Lung (tissue), 12 donors: ENCODE measurements around the gene NME3. TPM values are rescaled to one million over a fixed set of nuclear protein-coding genes. Genes with fewer than 3 reads are reported as not detected.
A peak's percentile ranks its signal among the peaks of the same experiment; 100 is the strongest.

Experiments
- ATAC-seq: fragments of 200-7000 bp; cut with Tn5 transposase; one replicate; pipeline ENCODE4 v1.9.1; 2020; ENCODE audit warnings: moderate number of reproducible peaks; ENCODE audit not compliant: insufficient read depth, low FRiP score
- DNase-seq, 3 donors: peaks; one replicate each; pipeline ENCODE4 v3.0.0-alpha.2; 2013 to 2017
- H3K27ac ChIP-seq, 2 donors: one replicate each; pipeline ENCODE4 v1.5.1; 2013; ENCODE audit warnings: mild to moderate bottlenecking in 2 of 2, moderate library complexity in 2 of 2, control low read depth in 1 of 2, inconsistent platforms in 1 of 2, low read depth in 1 of 2, low read length in 1 of 2
- H3K27me3 ChIP-seq, 3 donors: one replicate each; pipeline ENCODE4 v1.5.1; 2013; ENCODE audit warnings: low read length in 2 of 3; ENCODE audit not compliant: control insufficient read depth in 3 of 3, insufficient read depth in 3 of 3
- H3K36me3 ChIP-seq, 4 donors: one replicate each; pipeline ENCODE4 v1.5.1; 2013; ENCODE audit warnings: low read length in 4 of 4, mild to moderate bottlenecking in 1 of 4, moderate library complexity in 1 of 4; ENCODE audit not compliant: control insufficient read depth in 4 of 4, insufficient read depth in 4 of 4
- H3K4me1 ChIP-seq, 5 donors: one replicate each; pipeline ENCODE4 v1.5.1; 2013; ENCODE audit warnings: low read length in 5 of 5, mild to moderate bottlenecking in 2 of 5, moderate library complexity in 1 of 5; ENCODE audit not compliant: control insufficient read depth in 5 of 5, insufficient read depth in 5 of 5
- H3K4me3 ChIP-seq: one replicate; pipeline ENCODE4 v1.5.1; 2013; ENCODE audit warnings: mild to moderate bottlenecking, control low read depth, moderate library complexity
- H3K9ac ChIP-seq, 2 donors: one replicate each; pipeline ENCODE4 v1.5.1; 2013; ENCODE audit warnings: low read length in 2 of 2, control low read depth in 1 of 2; ENCODE audit not compliant: insufficient read depth in 1 of 2
- H3K9me3 ChIP-seq, 4 donors: one replicate each; pipeline ENCODE4 v1.5.1; 2013; ENCODE audit warnings: low read length in 3 of 4, mild to moderate bottlenecking in 1 of 4, moderate library complexity in 1 of 4; ENCODE audit not compliant: control insufficient read depth in 4 of 4, insufficient read depth in 3 of 4
- CTCF ChIP-seq: IDR thresholded peaks from 2 replicates; pipeline ENCODE4 v1.5.1; 2012; ENCODE audit warnings: mild to moderate bottlenecking; ENCODE audit errors: control extremely low read depth, extremely low read depth
- WGBS, 2 donors: extraction: QIAGEN DNeasy Blood & Tissue Kit; methylation state at CpG; one replicate each; pipeline ENCODE4 v1.1.7; 2013; 5-methylcytosine and 5-hydroxymethylcytosine counted together
- polyA plus RNA-seq, 2 donors: library from polyadenylated mRNA; stranded (reverse); fragments of 200-250 nt; gene quantifications; one replicate each; pipeline ENCODE4 v1.2.1, GENCODE V29; 2013
- total RNA-seq, 2 donors: library from RNA; depleted of rRNA in 1 of 2; stranded (reverse); fragments of >200 nt in 1 of 2; gene quantifications; one replicate each; pipeline ENCODE4 v1.2.1, GENCODE V29; 2014 to 2021
- donor health status: control.
- donor health status: control.
- donor health status: Bipolar disorder and iron deficiency.
- donor health status: healthy.
- donor health status: DM: yes; HTN: yes; CAD: no.

The NME3 gene
- total and polyA plus RNA-seq, 4 donors: 25.1 to 197 (median 66.9) TPM

GRCh38 chr16:1790611-1791255 is 19.4 kb upstream of the NME3 start:
- no peak overlapping the region for H3K27ac ChIP-seq
- peaks cover 0 to 12% (median 0%) of the 10 kb centered on the region in 5 donors for H3K4me1 ChIP-seq
- H3K9me3 ChIP-seq: peaks cover 0 to 3% (median 0%) of the 10 kb centered on the region in 4 donors
- no peak overlapping the region for H3K4me3 ChIP-seq
- peak in 1 of 3 donors; percentile 9 for DNase-seq
- WGBS, 2 donors: 93 to 95% methylated on average over 38 to 44 of the region's 44 CpGs
- no peak overlapping the region for H3K9ac ChIP-seq
- peaks cover 0 to 61% (median 0%) of the 10 kb centered on the region in 4 donors for H3K36me3 ChIP-seq
- H3K27me3 ChIP-seq: no peaks in the 10 kb centered on the region
- no peak for TF ChIP-seq CTCF
- no peak for ATAC-seq

GRCh38 chr16:1790261-1790610 is 18.9 kb upstream of the NME3 start:
- peaks cover 0 to 62% (median 0%) of the 10 kb centered on the region in 4 donors for H3K36me3 ChIP-seq
- no peak for DNase-seq

GRCh38 chr16:1789643-1790045 is 18.3 kb upstream of the NME3 start:
- H3K27me3 ChIP-seq: no peaks in the 10 kb centered on the region
- H3K4me3 ChIP-seq: no peak overlapping the region
- DNase-seq (no peak), ATAC-seq (no peak)
- no peak for TF ChIP-seq CTCF
- H3K4me1 ChIP-seq: peaks cover 0 to 3% (median 0%) of the 10 kb centered on the region in 5 donors
- 90 to 91% methylated on average over 16 to 25 of the region's 25 CpGs for WGBS, 2 donors
- no peak overlapping the region for H3K27ac ChIP-seq
- peaks cover 0 to 3% (median 0%) of the 10 kb centered on the region in 4 donors for H3K9me3 ChIP-seq
- no peak overlapping the region for H3K9ac ChIP-seq
- H3K36me3 ChIP-seq: peaks cover 0 to 62% (median 0%) of the 10 kb centered on the region in 4 donors

More at GRCh38 chr16:1790261-1790610, 18.9 kb upstream of the NME3 start:
- Histone ChIP-seq H3K9ac (no peak overlapping the region), H3K4me1 (peaks cover 0 to 9% (median 0%) of the 10 kb centered on the region in 5 donors), H3K4me3 (no peak overlapping the region), H3K27me3 (no peaks in the 10 kb centered on the region), H3K9me3 (peaks cover 0 to 3% (median 0%) of the 10 kb centered on the region in 4 donors), H3K27ac (no peak overlapping the region)
- ATAC-seq: no peak
- 94 to 97% methylated on average over 15 of the region's 15 CpGs for WGBS, 2 donors
- TF ChIP-seq CTCF: no peak
